ENCODE data around the gene RNU7-1. TPM values are rescaled to one million over a fixed set of nuclear protein-coding genes. Genes with fewer than 3 reads are reported as not detected.

Gene RNU7-1
- total and polyA plus RNA-seq, 9 of the 15 experiments (the other 6 are each of a cell fraction or from before 2014, with no cell fraction given), result not detected

GRCh38 chr12:6944381-6945186 lies 968 bp downstream of the RNU7-1 start (continued):
- TF ChIP-seq, protein P1, sequence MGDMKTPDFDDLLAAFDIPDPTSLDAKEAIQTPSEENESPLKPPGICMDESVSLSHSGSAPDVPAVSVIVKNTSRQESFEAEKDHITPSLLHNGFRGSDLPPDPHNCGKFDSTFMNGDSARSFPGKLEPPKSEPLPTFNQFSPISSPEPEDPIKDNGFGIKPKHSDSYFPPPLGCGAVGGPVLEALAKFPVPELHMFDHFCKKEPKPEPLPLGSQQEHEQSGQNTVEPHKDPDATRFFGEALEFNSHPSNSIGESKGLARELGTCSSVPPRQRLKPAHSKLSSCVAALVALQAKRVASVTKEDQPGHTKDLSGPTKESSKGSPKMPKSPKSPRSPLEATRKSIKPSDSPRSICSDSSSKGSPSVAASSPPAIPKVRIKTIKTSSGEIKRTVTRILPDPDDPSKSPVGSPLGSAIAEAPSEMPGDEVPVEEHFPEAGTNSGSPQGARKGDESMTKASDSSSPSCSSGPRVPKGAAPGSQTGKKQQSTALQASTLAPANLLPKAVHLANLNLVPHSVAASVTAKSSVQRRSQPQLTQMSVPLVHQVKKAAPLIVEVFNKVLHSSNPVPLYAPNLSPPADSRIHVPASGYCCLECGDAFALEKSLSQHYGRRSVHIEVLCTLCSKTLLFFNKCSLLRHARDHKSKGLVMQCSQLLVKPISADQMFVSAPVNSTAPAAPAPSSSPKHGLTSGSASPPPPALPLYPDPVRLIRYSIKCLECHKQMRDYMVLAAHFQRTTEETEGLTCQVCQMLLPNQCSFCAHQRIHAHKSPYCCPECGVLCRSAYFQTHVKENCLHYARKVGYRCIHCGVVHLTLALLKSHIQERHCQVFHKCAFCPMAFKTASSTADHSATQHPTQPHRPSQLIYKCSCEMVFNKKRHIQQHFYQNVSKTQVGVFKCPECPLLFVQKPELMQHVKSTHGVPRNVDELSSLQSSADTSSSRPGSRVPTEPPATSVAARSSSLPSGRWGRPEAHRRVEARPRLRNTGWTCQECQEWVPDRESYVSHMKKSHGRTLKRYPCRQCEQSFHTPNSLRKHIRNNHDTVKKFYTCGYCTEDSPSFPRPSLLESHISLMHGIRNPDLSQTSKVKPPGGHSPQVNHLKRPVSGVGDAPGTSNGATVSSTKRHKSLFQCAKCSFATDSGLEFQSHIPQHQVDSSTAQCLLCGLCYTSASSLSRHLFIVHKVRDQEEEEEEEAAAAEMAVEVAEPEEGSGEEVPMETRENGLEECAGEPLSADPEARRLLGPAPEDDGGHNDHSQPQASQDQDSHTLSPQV (IDR thresholded peaks at IDR 0.05), result no peak
- TF ChIP-seq ZNF668 (CRISPR knock-in tag; IDR thresholded peaks at IDR 0.05) (no peak), EGR1 (conservative IDR thresholded peaks at IDR 0.05) (no peak), ZNF551 (CRISPR knock-in tag; IDR thresholded peaks at IDR 0.05) (no peak), ZBTB11 (CRISPR knock-in tag; IDR thresholded peaks at IDR 0.05) (peak in 1 of 3 experiments; percentile 35; a peak in 1 of 6 replicates), PTBP1 (IDR thresholded peaks at IDR 0.05; ENCODE audit: low read depth, low read length) (peak; percentile 96; the same call in 1 of the 2 replicates), ZNF445 (CRISPR knock-in tag; IDR thresholded peaks at IDR 0.05; ENCODE audit: low read depth) (no peak), TEAD4 (IDR thresholded peaks at IDR 0.05; ENCODE audit: low read length) (no peak; the same call in 1 of the 2 replicates), TEAD4 (CRISPR knock-in tag; IDR thresholded peaks at IDR 0.05; ENCODE audit: borderline replicate concordance) (no peak), ZNF583 (CRISPR knock-in tag; IDR thresholded peaks at IDR 0.05) (no peak), DMBX1 (CRISPR knock-in tag; IDR thresholded peaks at IDR 0.05; ENCODE audit: borderline replicate concordance) (no peak), KLF16 (IDR thresholded peaks at IDR 0.05) (0 out of 2 replicates have a peak, but pooled peaks have one; percentile 24), NUFIP1 (IDR thresholded peaks at IDR 0.05; ENCODE audit: partially characterized antibody) (no peak), ZNF175 (CRISPR knock-in tag; IDR thresholded peaks at IDR 0.05; ENCODE audit: low read depth) (no peak), ZNF76 (CRISPR knock-in tag; IDR thresholded peaks at IDR 0.05; ENCODE audit: borderline replicate concordance) (no peak)
- TF ChIP-seq, protein P2, sequence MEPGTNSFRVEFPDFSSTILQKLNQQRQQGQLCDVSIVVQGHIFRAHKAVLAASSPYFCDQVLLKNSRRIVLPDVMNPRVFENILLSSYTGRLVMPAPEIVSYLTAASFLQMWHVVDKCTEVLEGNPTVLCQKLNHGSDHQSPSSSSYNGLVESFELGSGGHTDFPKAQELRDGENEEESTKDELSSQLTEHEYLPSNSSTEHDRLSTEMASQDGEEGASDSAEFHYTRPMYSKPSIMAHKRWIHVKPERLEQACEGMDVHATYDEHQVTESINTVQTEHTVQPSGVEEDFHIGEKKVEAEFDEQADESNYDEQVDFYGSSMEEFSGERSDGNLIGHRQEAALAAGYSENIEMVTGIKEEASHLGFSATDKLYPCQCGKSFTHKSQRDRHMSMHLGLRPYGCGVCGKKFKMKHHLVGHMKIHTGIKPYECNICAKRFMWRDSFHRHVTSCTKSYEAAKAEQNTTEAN (CRISPR knock-in tag; IDR thresholded peaks at IDR 0.05), result no peak
- TF ChIP-seq, protein P3, sequence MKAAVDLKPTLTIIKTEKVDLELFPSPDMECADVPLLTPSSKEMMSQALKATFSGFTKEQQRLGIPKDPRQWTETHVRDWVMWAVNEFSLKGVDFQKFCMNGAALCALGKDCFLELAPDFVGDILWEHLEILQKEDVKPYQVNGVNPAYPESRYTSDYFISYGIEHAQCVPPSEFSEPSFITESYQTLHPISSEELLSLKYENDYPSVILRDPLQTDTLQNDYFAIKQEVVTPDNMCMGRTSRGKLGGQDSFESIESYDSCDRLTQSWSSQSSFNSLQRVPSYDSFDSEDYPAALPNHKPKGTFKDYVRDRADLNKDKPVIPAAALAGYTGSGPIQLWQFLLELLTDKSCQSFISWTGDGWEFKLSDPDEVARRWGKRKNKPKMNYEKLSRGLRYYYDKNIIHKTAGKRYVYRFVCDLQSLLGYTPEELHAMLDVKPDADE (conservative IDR thresholded peaks at IDR 0.05; ENCODE audit: control insufficient read depth, low read depth, low read length), result no peak

Measured in K562 (cell line).